Liver (tissue), 3 donors: ENCODE data around the gene HAPLN2.

Source experiments
- CTCF ChIP-seq: fragments of 150-350 bp; IDR thresholded peaks from 2 replicates; pipeline ENCODE4 v1.5.1; 2017; ENCODE audit warnings: improper control_type of control experiment, low read depth, low read length; ENCODE audit not compliant: missing input control
- EGR1 ChIP-seq, 2 donors: IDR thresholded peaks; 2 replicates each; pipeline ENCODE4 v1.6.1; 2016 to 2018; ENCODE audit warnings: antibody characterized with exemption in 2 of 2, low read depth in 2 of 2
- GABPA ChIP-seq, 2 donors: IDR thresholded peaks in 1 of 2; conservative IDR thresholded peaks in 1 of 2; 2 replicates each; pipeline ENCODE4 v1.6.1; 2016; ENCODE audit warnings: antibody characterized with exemption in 2 of 2, mild to moderate bottlenecking in 1 of 2, moderate library complexity in 1 of 2
- HNF4G ChIP-seq: IDR thresholded peaks from 2 replicates; pipeline ENCODE4 v1.6.1; 2016; ENCODE audit warnings: antibody characterized with exemption
- JUND ChIP-seq, 2 donors: IDR thresholded peaks; 2 replicates each; pipeline ENCODE4 v1.6.1; 2016; ENCODE audit warnings: antibody characterized with exemption in 2 of 2
- MAX ChIP-seq: IDR thresholded peaks from 2 replicates; pipeline ENCODE4 v1.6.1; 2016; ENCODE audit warnings: antibody characterized with exemption
- RAD21 ChIP-seq, 2 donors: IDR thresholded peaks; 2 replicates each; pipeline ENCODE4 v1.6.1; 2016; ENCODE audit warnings: antibody characterized with exemption in 2 of 2, mild to moderate bottlenecking in 2 of 2
- RXRA ChIP-seq, 2 donors: IDR thresholded peaks; 2 replicates each; pipeline ENCODE4 v1.6.1; 2017 to 2018; ENCODE audit warnings: antibody characterized with exemption in 2 of 2, mild to moderate bottlenecking in 1 of 2
- TAF1 ChIP-seq: conservative IDR thresholded peaks from 2 replicates; pipeline ENCODE4 v1.6.1; 2016; ENCODE audit warnings: antibody characterized with exemption, mild to moderate bottlenecking
- YY1 ChIP-seq: IDR thresholded peaks from 2 replicates; pipeline ENCODE4 v1.6.1; 2016; ENCODE audit warnings: antibody characterized with exemption, mild to moderate bottlenecking
- ZBTB33 ChIP-seq: IDR thresholded peaks from 2 replicates; pipeline ENCODE4 v1.6.1; 2016; ENCODE audit warnings: antibody characterized with exemption
- TF ChIP-seq, protein P1 (sequence below): IDR thresholded peaks from 2 replicates; pipeline ENCODE4 v1.6.1; 2016; ENCODE audit warnings: antibody characterized with exemption, mild to moderate bottlenecking
- TF ChIP-seq, protein P2 (sequence below): IDR thresholded peaks from 2 replicates; pipeline ENCODE4 v1.6.1; 2016; ENCODE audit warnings: antibody characterized with exemption
- donor health status: healthy.
- donor health status: healthy.

GRCh38 chr1:156658945-156659574 lies 39.8 kb downstream of the HAPLN2 start:
- TF ChIP-seq CTCF = no peak
- TF ChIP-seq, protein P1, sequence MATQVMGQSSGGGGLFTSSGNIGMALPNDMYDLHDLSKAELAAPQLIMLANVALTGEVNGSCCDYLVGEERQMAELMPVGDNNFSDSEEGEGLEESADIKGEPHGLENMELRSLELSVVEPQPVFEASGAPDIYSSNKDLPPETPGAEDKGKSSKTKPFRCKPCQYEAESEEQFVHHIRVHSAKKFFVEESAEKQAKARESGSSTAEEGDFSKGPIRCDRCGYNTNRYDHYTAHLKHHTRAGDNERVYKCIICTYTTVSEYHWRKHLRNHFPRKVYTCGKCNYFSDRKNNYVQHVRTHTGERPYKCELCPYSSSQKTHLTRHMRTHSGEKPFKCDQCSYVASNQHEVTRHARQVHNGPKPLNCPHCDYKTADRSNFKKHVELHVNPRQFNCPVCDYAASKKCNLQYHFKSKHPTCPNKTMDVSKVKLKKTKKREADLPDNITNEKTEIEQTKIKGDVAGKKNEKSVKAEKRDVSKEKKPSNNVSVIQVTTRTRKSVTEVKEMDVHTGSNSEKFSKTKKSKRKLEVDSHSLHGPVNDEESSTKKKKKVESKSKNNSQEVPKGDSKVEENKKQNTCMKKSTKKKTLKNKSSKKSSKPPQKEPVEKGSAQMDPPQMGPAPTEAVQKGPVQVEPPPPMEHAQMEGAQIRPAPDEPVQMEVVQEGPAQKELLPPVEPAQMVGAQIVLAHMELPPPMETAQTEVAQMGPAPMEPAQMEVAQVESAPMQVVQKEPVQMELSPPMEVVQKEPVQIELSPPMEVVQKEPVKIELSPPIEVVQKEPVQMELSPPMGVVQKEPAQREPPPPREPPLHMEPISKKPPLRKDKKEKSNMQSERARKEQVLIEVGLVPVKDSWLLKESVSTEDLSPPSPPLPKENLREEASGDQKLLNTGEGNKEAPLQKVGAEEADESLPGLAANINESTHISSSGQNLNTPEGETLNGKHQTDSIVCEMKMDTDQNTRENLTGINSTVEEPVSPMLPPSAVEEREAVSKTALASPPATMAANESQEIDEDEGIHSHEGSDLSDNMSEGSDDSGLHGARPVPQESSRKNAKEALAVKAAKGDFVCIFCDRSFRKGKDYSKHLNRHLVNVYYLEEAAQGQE = no peak
- TF ChIP-seq EGR1 (IDR thresholded peaks at IDR 0.05; ENCODE audit: low read depth in 2 of 2) = no peak
- TF ChIP-seq, protein P2, sequence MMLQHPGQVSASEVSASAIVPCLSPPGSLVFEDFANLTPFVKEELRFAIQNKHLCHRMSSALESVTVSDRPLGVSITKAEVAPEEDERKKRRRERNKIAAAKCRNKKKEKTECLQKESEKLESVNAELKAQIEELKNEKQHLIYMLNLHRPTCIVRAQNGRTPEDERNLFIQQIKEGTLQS = no peak
- TF ChIP-seq RAD21 (IDR thresholded peaks at IDR 0.05) = no peak
- TF ChIP-seq TAF1 = no peak
- no peak for TF ChIP-seq ZBTB33
- no peak for TF ChIP-seq YY1
- no peak for TF ChIP-seq RXRA (IDR thresholded peaks at IDR 0.05)
- no peak for TF ChIP-seq GABPA (IDR thresholded peaks at IDR 0.05 in 1 of 2, conservative IDR thresholded peaks at IDR 0.05 in 1 of 2)
- TF ChIP-seq MAX = no peak
- TF ChIP-seq JUND (IDR thresholded peaks at IDR 0.05) = no peak
- no peak for TF ChIP-seq HNF4G
